Measurements from ENCODE around the gene SIGLEC5.

DNA sequence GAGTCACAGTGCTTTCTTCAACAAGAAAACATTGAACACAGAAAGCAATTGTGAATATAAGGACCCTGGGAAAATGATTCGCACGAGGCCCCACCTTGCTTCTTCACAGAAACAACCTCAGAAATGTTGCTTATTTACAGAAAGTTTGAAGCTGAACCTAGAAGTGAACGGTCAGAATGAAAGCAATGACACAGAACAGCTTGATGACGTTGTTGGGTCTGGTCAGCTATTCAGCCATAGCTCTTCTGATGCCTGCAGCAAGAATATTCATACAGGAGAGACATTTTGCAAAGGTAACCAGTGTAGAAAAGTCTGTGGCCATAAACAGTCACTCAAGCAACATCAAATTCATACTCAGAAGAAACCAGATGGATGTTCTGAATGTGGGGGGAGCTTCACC lies 43.4 kb downstream of the SIGLEC5 start:
- TF ChIP-seq, protein P1, sequence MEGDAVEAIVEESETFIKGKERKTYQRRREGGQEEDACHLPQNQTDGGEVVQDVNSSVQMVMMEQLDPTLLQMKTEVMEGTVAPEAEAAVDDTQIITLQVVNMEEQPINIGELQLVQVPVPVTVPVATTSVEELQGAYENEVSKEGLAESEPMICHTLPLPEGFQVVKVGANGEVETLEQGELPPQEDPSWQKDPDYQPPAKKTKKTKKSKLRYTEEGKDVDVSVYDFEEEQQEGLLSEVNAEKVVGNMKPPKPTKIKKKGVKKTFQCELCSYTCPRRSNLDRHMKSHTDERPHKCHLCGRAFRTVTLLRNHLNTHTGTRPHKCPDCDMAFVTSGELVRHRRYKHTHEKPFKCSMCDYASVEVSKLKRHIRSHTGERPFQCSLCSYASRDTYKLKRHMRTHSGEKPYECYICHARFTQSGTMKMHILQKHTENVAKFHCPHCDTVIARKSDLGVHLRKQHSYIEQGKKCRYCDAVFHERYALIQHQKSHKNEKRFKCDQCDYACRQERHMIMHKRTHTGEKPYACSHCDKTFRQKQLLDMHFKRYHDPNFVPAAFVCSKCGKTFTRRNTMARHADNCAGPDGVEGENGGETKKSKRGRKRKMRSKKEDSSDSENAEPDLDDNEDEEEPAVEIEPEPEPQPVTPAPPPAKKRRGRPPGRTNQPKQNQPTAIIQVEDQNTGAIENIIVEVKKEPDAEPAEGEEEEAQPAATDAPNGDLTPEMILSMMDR (conservative IDR thresholded peaks at IDR 0.05; ENCODE audit: low read length), result no peak
- no peak for TF ChIP-seq EZH2phosphoT487 (IDR thresholded peaks at IDR 0.05; ENCODE audit: borderline replicate concordance)

All from Loucy (cell line).